GM23248 (cell line): Measurements from ENCODE around the gene IRAG1.

ENCODE experiments used
- EZH2 ChIP-seq: fragments of 200-600 bp; sonication (generic); IDR thresholded peaks from 2 replicates; pipeline ENCODE4 v1.6.1; 2018; ENCODE audit warnings: antibody characterized with exemption, mild to moderate bottlenecking; ENCODE audit not compliant: insufficient read depth, poor library complexity, severe bottlenecking
- EZH2phosphoT487 ChIP-seq: fragments of 200-600 bp; sonication (generic); IDR thresholded peaks from 2 replicates; pipeline ENCODE4 v1.6.1; 2018; ENCODE audit warnings: antibody characterized with exemption, moderate library complexity, mild to moderate bottlenecking, low read depth; ENCODE audit not compliant: insufficient read depth

DNA sequence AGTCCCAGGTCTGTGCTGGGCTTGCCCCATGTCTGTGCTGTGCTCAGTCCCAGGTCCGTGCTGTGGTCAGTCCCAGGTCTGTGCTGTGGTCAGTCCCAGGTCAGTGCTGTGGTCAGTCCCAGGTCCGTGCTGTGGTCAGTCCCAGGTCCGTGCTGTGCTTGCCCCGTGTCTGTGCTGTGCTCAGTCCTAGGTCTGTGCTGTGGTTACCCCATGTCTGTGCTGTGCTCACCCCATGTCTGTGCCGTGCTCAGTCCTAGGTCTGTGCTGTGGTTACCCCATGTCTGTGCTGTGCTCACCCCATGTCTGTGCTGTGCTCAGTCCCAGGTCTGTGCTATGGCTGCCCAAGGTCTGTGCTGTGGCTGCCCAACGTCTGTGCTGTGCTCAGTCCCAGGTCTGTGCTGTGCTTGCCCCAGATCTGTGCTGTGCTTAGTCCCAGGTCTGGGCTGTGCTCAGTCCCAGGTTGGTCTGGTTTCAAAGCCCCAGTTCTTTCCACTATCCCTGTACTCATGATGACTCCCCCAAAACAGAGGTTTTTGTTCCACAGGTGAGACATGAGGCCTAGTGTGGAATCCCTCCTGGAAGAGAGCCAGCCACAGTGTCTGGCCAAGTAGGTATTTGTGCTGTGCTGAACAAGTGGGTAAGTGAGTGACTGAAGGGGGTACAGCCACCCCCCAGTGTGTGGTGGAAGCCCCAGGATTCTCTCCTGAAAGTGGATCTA lies 34.8 kb downstream of the IRAG1 start:
- no peak for TF ChIP-seq EZH2
- no peak for TF ChIP-seq EZH2phosphoT487
